Lower leg skin (tissue), 4 donors: ENCODE measurements around the gene B3GALT6. TPM values are rescaled to one million over a fixed set of nuclear protein-coding genes. Genes with fewer than 3 reads are reported as not detected.

Experiments
- DNase-seq, 2 donors: peaks; one replicate each; pipeline ENCODE4 v3.0.0-alpha.2; 2019; ENCODE audit warnings: low spot score in 2 of 2
- H3K4me3 ChIP-seq: fragments of 200-600 bp; sonication (generic); 2 replicates; pipeline ENCODE4 v1.5.1; 2017; ENCODE audit warnings: mild to moderate bottlenecking, low read depth; ENCODE audit not compliant: poor library complexity, severe bottlenecking
- POLR2A ChIP-seq, 2 donors: fragments of 450-650 bp; IDR thresholded peaks; one replicate each; pipeline ENCODE4 v1.6.1; 2016 to 2017; ENCODE audit warnings: antibody characterized with exemption in 2 of 2, mild to moderate bottlenecking in 1 of 2, moderate library complexity in 1 of 2
- WGBS, 2 donors: methylation state at CpG; one replicate each; pipeline ENCODE4 v1.1.5; 2018; 5-methylcytosine and 5-hydroxymethylcytosine counted together
- intact Hi-C: fragments of 100-400 bp; cut with DNase I; formaldehyde crosslinking; loops from one replicate; pipeline ENCODE4 v1.15.0; 2023; ENCODE audit warnings: low total_unique reads
- total RNA-seq, 4 donors: library from RNA; depleted of rRNA; stranded (reverse); fragments of >200 nt; gene quantifications; one replicate each; pipeline ENCODE4 v1.1.0, GENCODE V29; 2016
- TF ChIP-seq, protein P1 (sequence below), 3 donors: fragments of 450-650 bp; IDR thresholded peaks; one replicate each; pipeline ENCODE4 v1.5.1; 2016; ENCODE audit warnings: antibody characterized with exemption in 3 of 3, mild to moderate bottlenecking in 3 of 3, moderate library complexity in 2 of 3

B3GALT6 gene
- total RNA-seq, 4 donors from 2014 or later: 12.8 to 26.1 (median 18.9) TPM

DNA sequence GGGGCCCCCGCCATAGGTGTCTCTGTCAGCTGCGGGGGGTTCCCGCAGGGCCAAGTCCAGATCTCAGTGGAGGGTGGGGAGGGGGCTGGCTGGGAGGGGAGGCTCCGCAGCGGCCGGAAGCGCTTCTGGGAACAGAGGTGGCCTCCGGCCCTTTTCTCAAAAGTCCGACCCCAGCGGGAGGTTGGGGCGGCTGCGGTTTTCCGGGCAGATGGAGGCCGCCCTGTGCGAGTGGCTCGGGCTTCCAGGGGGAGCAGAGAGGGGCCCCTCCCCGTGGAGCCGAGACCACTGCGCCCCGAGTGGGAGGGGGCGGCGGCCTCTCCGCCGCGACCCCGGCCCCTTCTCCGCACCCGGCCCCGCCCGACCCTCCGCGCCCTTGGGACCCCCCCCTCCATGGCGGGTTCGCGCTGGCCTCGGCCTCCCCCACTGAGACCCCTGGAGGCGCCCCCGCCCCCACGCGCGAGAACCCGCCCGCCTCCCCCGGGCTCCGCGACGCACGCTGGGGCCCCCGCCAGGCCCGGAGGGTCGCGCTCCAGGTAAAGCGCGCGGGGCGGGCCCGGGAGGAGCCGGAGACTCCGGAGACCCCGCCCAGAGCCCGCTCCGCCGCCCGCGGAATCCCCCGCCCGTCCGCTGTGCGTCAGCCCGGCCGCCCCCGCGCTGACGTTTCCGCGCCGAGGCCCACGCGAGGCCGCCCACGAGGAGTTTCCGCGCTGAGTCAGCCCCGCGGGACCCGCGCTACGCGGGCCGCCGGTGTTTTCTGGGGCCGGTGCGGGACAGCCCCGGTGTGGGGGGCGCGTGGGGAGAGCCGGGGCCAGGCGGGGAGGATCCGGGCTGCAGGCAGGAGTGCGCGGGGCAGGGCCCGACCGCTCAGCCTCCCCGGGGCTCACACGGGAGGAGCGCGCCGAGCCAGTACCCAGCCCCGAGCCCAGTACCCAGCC lies 30.9 kb upstream of the B3GALT6 start:
- DNase-seq: no peak
- TF ChIP-seq, protein P1, sequence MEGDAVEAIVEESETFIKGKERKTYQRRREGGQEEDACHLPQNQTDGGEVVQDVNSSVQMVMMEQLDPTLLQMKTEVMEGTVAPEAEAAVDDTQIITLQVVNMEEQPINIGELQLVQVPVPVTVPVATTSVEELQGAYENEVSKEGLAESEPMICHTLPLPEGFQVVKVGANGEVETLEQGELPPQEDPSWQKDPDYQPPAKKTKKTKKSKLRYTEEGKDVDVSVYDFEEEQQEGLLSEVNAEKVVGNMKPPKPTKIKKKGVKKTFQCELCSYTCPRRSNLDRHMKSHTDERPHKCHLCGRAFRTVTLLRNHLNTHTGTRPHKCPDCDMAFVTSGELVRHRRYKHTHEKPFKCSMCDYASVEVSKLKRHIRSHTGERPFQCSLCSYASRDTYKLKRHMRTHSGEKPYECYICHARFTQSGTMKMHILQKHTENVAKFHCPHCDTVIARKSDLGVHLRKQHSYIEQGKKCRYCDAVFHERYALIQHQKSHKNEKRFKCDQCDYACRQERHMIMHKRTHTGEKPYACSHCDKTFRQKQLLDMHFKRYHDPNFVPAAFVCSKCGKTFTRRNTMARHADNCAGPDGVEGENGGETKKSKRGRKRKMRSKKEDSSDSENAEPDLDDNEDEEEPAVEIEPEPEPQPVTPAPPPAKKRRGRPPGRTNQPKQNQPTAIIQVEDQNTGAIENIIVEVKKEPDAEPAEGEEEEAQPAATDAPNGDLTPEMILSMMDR (IDR thresholded peaks at IDR 0.05): no peak
- TF ChIP-seq POLR2A (IDR thresholded peaks at IDR 0.05): no peak
- peak overlapping the region; percentile 17 for H3K4me3 ChIP-seq
- intact Hi-C loops: no loop called here
- WGBS, 2 donors: 2% methylated on average over 55 of the region's 109 CpGs; no CpG with 5 or more reads in 1 of the 2 donors

DNA sequence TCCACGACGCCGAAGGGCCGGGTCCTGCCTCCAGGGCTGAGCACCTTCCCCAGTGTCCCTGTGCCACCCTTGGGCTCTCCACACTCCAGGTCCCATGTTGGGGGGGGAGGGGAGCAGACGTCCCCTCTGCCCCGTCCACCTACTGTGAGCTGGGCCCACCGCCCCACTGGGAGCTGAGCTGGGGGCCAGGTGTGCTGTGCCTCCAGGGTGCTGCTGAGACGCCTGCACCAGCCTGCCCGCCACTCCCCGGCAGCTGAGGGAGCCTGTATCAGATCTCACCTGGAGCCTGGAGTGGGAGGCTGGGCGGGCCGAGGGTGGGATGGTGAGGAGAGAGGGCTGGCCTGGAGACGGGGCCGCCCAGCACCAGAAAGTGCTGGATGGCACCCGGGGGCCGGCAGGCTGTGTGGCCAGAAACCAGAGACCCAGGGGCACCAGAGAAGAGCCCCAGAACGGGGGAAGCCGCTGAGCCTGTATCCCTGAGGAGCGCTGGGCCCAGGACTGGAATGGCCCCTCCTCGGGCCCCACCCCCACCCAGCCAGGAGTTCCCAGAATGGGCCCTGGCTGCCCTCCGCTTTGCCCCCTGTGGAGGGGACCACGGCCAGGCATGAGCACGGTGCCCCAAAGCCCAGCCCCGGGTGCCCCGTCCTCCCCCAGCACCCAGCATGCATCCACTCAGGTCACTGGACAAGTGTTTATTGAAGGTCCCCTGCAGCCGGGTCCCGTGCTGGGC lies 29.0 kb upstream of the B3GALT6 start:
- TF ChIP-seq POLR2A (IDR thresholded peaks at IDR 0.05): no peak
- TF ChIP-seq, protein P1 (IDR thresholded peaks at IDR 0.05): no peak
- no peak for DNase-seq
- H3K4me3 ChIP-seq: no peak overlapping the region
- intact Hi-C loops: no loop called here
- 63% methylated on average over 21 of the region's 27 CpGs; no CpG with 5 or more reads in 1 of the 2 donors for WGBS, 2 donors

DNA sequence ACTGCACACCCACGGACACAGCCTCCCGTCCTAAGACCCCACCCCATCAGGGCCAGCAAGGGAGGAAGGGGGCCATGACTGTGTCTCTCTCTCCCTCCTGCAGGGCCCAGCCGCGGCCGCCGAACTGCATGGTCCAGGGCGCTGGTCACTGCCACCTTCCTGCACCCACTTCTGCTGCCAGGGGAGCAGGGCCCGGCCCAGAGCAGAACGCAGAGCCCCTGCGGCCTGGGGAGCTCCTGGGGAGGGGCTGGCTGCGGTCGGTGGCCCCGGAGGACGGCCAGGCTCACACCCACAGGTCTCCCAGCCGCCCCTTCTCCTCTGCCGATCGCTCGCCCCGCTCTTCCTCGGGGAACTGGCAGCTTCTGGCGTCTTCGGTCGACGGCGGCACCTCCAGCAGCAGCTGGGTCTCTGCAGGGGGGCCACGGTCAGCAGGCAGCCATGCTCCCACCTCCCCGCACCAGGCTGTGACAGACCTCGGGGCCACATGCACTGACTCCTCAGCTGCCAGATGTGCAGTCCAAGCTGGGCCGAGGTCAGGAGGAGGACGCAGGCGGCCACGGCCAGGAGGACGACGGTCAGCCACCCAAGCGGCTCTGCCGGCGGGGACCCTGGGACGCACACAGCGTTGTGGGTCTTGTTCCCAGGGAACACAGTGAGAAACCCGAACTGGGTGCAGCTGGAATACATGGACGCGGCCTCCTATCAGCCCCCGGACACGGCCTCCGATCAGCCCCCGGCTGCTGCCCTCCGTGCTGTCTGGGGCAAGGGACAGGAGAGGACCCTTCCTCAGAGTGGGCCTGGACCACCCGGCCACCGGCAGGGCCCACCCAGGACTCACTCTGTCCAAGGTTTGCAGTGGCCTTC lies 28.2 kb upstream of the B3GALT6 start:
- no peak overlapping the region for H3K4me3 ChIP-seq
- WGBS, 2 donors: 71% methylated on average over 43 to 44 of the region's 49 CpGs
- TF ChIP-seq, protein P1 (IDR thresholded peaks at IDR 0.05): no peak
- no peak for TF ChIP-seq POLR2A (IDR thresholded peaks at IDR 0.05)
- intact Hi-C loops: no loop called here
- DNase-seq: no peak

DNA sequence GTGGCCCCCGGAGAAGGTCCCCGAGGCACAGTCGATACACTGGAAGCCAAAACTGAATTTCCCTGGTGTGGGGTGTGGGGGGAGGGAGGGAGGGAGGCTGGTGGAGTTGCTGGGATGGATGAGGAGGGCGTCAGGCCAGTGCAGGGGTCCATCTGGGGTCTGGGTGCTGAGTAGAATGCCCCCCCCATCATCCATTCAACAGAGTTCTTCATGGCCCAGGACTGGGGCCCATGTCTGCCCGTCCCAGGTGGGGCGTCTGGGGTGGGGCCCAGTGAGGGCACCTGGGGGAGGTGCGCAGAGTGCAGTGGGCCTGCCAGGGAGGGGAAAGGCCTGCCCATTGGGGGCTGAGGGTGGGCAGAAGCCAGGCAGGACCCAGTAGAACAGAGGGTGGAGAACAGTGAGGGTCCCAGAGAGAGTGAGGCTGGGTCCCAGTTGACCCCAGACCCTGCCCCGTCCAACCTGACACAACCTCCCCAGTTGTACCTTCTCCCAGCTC lies 27.6 kb upstream of the B3GALT6 start:
- DNase-seq: no peak
- TF ChIP-seq POLR2A (IDR thresholded peaks at IDR 0.05): no peak
- TF ChIP-seq, protein P1 (IDR thresholded peaks at IDR 0.05): no peak

More for the DNA sequence above, 27.6 kb upstream of the B3GALT6 start:
- intact Hi-C loops: no loop called here
- H3K4me3 ChIP-seq: no peak overlapping the region
- WGBS, 2 donors: 84 to 96% methylated on average over 7 to 8 of the region's 8 CpGs
